PFSK-1 (cell line): ENCODE results near the gene HEMK1.

ENCODE experiments used
- POLR2AphosphoS5 ChIP-seq: IDR thresholded peaks from 2 replicates; pipeline ENCODE4 v1.6.1; 2012; ENCODE audit warnings: low read depth, mild to moderate bottlenecking, control low read depth, low read length, moderate library complexity
- SIN3A ChIP-seq: IDR thresholded peaks from 2 replicates; pipeline ENCODE4 v1.6.1; 2012; ENCODE audit warnings: mild to moderate bottlenecking, low read length, moderate library complexity, borderline replicate concordance; ENCODE audit not compliant: insufficient read depth
- TAF1 ChIP-seq: IDR thresholded peaks from 2 replicates; pipeline ENCODE4 v1.6.1; 2012; ENCODE audit warnings: low read length, control low read depth, borderline replicate concordance; ENCODE audit not compliant: insufficient read depth

DNA sequence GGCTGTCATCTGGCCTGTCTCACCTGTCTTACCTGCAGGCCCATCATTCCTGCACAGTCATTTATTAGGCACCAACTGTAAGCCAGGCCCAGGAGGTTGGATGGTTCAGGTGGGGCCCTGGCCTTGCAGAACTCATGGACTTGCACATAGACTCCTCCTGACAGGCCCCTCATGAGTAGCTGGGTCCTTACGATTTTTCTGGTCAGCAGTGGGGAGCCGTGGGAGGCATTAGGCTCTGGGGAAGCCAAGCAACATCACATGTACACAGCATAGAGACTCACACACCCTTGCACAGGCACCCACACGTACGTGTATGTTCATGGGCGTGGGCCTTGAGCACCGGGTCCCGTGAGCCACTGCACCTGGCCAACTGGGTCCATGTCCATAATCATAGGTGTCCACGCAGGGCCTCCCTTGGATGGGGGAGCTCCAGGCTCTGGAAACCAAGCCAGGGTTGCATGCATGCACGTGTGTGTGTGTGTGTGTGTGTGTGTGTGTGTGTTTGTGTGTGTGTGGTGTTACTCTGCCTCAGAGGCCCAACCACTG, 21.9 kb downstream of the HEMK1 start:
- TF ChIP-seq POLR2AphosphoS5 (no peak), TAF1 (no peak), SIN3A (no peak)
